Ascending aorta (tissue), 2 donors: Measurements from ENCODE around the gene DEPDC1. TPM values are rescaled to one million over a fixed set of nuclear protein-coding genes. Genes with fewer than 3 reads are reported as not detected.
"Not testable (repeated sequence)": the region's sequence is repeated elsewhere in the genome, so short reads cannot be mapped to it uniquely, and the experiment has no call there.

Experiments
- DNase-seq, 2 donors: peaks; one replicate each; pipeline ENCODE4 v3.0.0-alpha.2; 2019; ENCODE audit warnings: low spot score in 2 of 2
- H3K27ac ChIP-seq, 2 donors: fragments of 200-600 bp; sonication (generic); one replicate each; pipeline ENCODE4 v1.5.1; 2016 to 2017; ENCODE audit warnings: mild to moderate bottlenecking in 1 of 2
- H3K27me3 ChIP-seq: fragments of 200-600 bp; sonication (generic); one replicate; pipeline ENCODE4 v1.5.1; 2017
- H3K36me3 ChIP-seq, 2 donors: fragments of 200-600 bp; sonication (generic); one replicate each; pipeline ENCODE4 v1.5.1; 2016
- H3K4me1 ChIP-seq, 2 donors: fragments of 200-600 bp; sonication (generic); one replicate each; pipeline ENCODE4 v1.5.1; 2016 to 2017; ENCODE audit warnings: mild to moderate bottlenecking in 1 of 2
- H3K4me3 ChIP-seq, 2 donors: fragments of 200-600 bp; sonication (generic); one replicate each; pipeline ENCODE4 v1.5.1; 2016 to 2017; ENCODE audit warnings: mild to moderate bottlenecking in 1 of 2
- H3K9me3 ChIP-seq, 2 donors: fragments of 200-600 bp; sonication (generic); one replicate each; pipeline ENCODE4 v1.5.1; 2016
- CTCF ChIP-seq, 3 experiments: fragments of 200-600 bp in 2 of 3; fragments of 450-650 bp in 1 of 3; sonication (generic) in 2 of 3; IDR thresholded peaks; one replicate each; pipeline ENCODE4 v1.5.1; 2016 to 2019; ENCODE audit warnings: antibody characterized with exemption in 3 of 3, mild to moderate bottlenecking in 1 of 3, moderate library complexity in 1 of 3
- intact Hi-C: fragments of 100-400 bp; cut with DNase I; formaldehyde crosslinking; loops from one replicate; pipeline ENCODE4 v1.15.1; 2023
- total RNA-seq: library from RNA; depleted of rRNA; stranded (reverse); fragments of >200 nt; gene quantifications from one replicate; pipeline ENCODE4 v1.1.0, GENCODE V29; 2016

The DEPDC1 gene
- total RNA-seq, 1 donor from 2014 or later, result not detected

- Histone ChIP-seq H3K27me3 (no peaks in the 10 kb centered on the region), H3K9me3 (no peaks in the 10 kb centered on the region), H3K27ac (peak overlapping the region; percentile 25 to 39), H3K36me3 (no peaks in the 10 kb centered on the region), H3K4me3 (peak overlapping the region; percentile 59 to 69), H3K4me1 (peaks cover 2 to 7% of the 10 kb centered on the region in 2 donors)
- TF ChIP-seq CTCF (IDR thresholded peaks at IDR 0.05), result no peak
- intact Hi-C loops, result loop anchor here (5.0 kb wide), 1 partner anchor 370 kb away; no protein-coding TSS in a partner anchor
- DNase-seq, result no peak
Observed at GRCh38 chr1:68497358-68497698, 446 bp upstream of the DEPDC1 start.

- peak overlapping the region; percentile 59 to 69 for H3K4me3 ChIP-seq
Observed at GRCh38 chr1:68495968-68496679, 758 bp downstream of the DEPDC1 start.

GRCh38 chr1:68495532-68495931 lies 1.4 kb downstream of the DEPDC1 start:
- Histone ChIP-seq H3K36me3 (no peaks in the 10 kb centered on the region), H3K27me3 (no peaks in the 10 kb centered on the region), H3K4me1 (peaks cover 2 to 7% of the 10 kb centered on the region in 2 donors), H3K27ac (no peak overlapping the region), H3K9me3 (no peaks in the 10 kb centered on the region), H3K4me3 (peak overlapping the region in 1 of 2 donors; percentile 69)
- intact Hi-C loops, result loop anchor here (5.0 kb wide), 1 partner anchor 368 kb away; no protein-coding TSS in a partner anchor
- no peak for DNase-seq
- no peak for TF ChIP-seq CTCF (IDR thresholded peaks at IDR 0.05)

More at GRCh38 chr1:68495968-68496679, 758 bp downstream of the DEPDC1 start:
- no peak for TF ChIP-seq CTCF (IDR thresholded peaks at IDR 0.05)
- H3K36me3 ChIP-seq, result no peaks in the 10 kb centered on the region
- H3K27ac ChIP-seq, result no peak overlapping the region
- intact Hi-C loops, result loop anchor here (5.0 kb wide), 1 partner anchor 369 kb away; no protein-coding TSS in a partner anchor
- DNase-seq, result no peak
- no peaks in the 10 kb centered on the region for H3K27me3 ChIP-seq
- no peaks in the 10 kb centered on the region for H3K9me3 ChIP-seq
- H3K4me1 ChIP-seq, result peaks cover 2 to 7% of the 10 kb centered on the region in 2 donors

- Histone ChIP-seq H3K27me3 (no peaks in the 10 kb centered on the region), H3K9me3 (no peaks in the 10 kb centered on the region), H3K27ac (no peak overlapping the region), H3K36me3 (no peaks in the 10 kb centered on the region), H3K4me1 (peaks cover 2 to 7% of the 10 kb centered on the region in 2 donors), H3K4me3 (no peak overlapping the region)
- intact Hi-C loops, result no loop called here
- DNase-seq, result no peak
- no peak for TF ChIP-seq CTCF (IDR thresholded peaks at IDR 0.05)
Observed at GRCh38 chr1:68493193-68493592, 3.7 kb downstream of the DEPDC1 start.

GRCh38 chr1:68492255-68492654 lies 4.6 kb downstream of the DEPDC1 start:
- intact Hi-C loops, DNase-seq, H3K27ac ChIP-seq, H3K4me1 ChIP-seq, H3K27me3 ChIP-seq, H3K4me3 ChIP-seq, H3K36me3 ChIP-seq, H3K9me3 ChIP-seq: not testable (repeated sequence)

GRCh38 chr1:68490046-68490651 lies 6.7 kb downstream of the DEPDC1 start:
- no peaks in the 10 kb centered on the region for H3K36me3 ChIP-seq
- intact Hi-C loops, result no loop called here
- no peaks in the 10 kb centered on the region for H3K4me1 ChIP-seq
- TF ChIP-seq CTCF (IDR thresholded peaks at IDR 0.05), result no peak
- no peak overlapping the region for H3K27ac ChIP-seq
- no peak overlapping the region for H3K4me3 ChIP-seq
- no peaks in the 10 kb centered on the region for H3K27me3 ChIP-seq
- no peaks in the 10 kb centered on the region for H3K9me3 ChIP-seq
- DNase-seq, result no peak
